HG03103 (cell line): Measurements from ENCODE around the gene TSPAN19.
"Not testable (repeated sequence)": the region's sequence is repeated elsewhere in the genome, so short reads cannot be mapped to it uniquely, and the experiment has no call there.

ENCODE experiments used
- ATAC-seq: cut with Tn5 transposase; IDR thresholded peaks from one replicate; pipeline ENCODE4 v1.9.1; 2021; ENCODE audit warnings: low read depth; ENCODE audit not compliant: unreplicated experiment

The TSPAN19 gene

DNA sequence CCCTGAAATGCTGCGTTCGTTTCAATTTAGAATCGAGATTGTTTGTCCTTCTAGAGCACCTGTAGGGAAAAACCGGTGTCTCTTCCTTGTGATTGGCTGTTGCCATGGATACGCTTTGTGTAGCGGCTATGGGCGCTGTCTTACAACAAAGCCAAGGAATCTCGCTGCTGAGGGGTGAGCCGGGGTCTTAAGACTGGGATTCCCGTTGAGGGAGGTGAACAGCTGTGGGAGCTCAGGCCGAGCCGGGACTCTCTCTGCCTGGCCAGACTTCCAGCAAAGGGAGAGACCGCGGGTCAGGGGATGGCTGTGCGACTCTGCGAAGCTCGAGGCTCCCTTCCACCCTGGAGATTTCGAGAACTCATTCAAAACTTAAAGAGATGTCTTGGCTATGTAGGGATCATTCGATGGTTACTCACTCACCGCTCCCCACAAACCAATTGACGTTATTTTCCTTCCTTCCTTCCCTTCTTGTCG is at the start of gene TSPAN19, which contains the start of gene LRRIQ1:
Gene TSPAN19, minus strand, starts transcription at position 44 of the 474 bp plus-strand sequence. CDS start 6,331 bp downstream, outside the sequence.
Gene LRRIQ1, plus strand, starts transcription at position 118 of the 474 bp plus-strand sequence. CDS start 1,826 bp downstream, outside the sequence.
- ATAC-seq: peak; percentile 99

GRCh38 chr12:85085066-85085465 is 49.0 kb upstream of the TSPAN19 start:
- no peak for ATAC-seq

DNA sequence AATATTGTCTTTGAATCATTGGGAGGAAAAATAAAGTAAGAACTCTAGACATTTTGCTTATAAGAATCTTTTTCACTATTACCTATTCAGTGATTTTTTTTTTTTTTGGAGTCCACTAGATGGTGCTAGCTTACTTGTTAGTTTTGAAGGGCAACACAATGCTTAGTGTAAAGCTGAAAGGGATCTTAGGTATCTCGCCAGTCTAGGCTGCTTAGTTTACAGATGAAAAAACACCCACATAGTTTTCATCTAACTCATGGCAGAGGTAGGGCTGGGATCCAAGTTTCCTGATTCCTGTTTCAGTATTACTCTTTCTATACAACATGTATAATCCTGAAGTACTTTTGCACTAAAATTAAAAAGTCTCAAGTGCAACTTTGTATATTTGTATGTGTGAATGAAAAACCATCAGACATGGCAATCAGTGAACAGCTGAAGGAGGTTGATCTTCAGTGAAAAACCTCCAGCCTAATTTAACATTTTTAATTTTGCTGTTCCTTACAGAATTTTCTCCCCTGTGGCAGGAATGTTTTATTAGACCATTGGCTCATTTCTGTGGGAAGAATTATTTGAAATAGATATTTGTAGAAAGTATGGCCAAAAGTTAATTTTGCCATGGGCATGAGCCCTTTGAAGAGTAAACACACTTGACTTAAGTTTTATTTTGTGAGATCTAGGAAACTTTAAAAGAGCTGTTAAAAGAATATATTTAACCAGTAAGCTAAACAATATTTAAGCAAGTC is 40.8 kb upstream of the TSPAN19 start:
- ATAC-seq: peak; percentile 73

DNA sequence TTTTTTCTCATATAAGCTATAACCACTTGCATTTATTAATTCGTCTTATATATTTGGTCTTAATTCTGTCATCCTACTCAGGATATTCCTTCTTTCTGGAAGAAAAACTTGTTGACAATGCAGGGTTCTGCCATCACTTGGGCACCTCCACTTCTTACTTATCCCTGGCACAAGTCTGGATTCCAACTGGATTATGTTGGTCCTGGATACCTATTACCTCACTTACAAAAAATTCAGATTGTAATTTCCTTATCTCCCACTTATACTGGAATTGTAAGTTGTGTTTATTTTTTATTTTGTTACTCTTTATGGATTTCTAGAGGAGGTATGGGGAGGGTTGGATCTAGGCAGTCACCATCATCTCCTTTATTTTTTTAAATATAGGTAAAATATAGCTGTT is 36.7 kb upstream of the TSPAN19 start:
- ATAC-seq: no peak

- no peak for ATAC-seq
Observed at GRCh38 chr12:85065837-85066482, 29.9 kb upstream of the TSPAN19 start.

DNA sequence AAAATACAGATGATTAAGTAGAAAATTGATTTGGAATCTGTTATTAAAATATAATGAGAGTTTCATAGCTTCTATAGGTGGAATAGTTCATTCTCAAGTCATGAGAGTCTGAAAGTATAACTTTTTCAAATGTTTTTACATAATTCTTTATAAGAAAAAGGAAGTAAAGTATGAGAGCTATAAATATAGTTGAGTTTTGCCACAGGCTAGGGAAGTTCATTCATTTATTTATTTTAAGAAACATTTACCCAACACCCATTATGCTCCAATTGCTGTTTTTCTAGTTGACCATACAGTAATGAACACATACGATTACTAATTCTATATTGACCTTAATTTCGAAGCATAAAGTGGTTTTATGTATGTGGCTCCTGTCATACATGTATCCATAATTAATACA is 24.8 kb upstream of the TSPAN19 start:
- no peak for ATAC-seq

DNA sequence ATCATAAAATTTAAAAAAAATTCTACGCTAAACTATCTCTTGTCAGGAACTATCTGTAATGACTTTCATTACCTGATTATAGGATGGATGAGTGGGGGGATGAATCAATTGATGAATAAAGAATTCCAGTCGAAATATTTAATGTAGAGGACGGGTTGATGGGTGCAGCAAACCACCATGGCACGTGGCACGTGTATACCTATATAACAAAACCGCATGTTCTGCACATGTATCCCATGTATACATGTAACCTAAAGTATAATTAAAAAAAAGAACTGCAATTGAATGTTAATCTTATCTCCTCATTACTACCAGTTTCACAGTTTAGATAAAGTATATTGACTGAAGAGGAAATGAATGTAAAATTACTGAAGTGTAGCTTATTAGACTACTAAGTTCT is 23.5 kb upstream of the TSPAN19 start:
- no peak for ATAC-seq

DNA sequence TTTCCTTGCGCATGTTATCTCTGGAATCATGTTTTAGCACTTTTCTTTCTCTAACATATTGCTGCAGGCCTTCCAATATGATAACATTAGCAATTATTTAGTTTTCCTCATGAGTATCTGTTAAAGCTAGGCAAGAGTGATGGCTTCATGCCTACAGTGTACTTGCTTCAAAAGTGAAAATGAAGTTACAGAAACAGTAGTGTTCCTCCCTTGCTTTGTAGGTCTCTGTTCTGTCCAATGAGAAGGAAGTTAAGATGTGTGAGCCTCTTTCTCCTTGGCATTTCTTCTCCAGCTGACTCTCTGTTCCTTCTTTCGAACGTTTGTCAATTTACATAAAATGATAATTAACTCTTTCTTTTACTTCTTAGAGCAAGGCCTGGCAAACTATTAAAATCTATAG is 22.3 kb upstream of the TSPAN19 start:
- no peak for ATAC-seq

GRCh38 chr12:85057370-85057963 is 21.4 kb upstream of the TSPAN19 start:
- peak; percentile 70 for ATAC-seq

DNA sequence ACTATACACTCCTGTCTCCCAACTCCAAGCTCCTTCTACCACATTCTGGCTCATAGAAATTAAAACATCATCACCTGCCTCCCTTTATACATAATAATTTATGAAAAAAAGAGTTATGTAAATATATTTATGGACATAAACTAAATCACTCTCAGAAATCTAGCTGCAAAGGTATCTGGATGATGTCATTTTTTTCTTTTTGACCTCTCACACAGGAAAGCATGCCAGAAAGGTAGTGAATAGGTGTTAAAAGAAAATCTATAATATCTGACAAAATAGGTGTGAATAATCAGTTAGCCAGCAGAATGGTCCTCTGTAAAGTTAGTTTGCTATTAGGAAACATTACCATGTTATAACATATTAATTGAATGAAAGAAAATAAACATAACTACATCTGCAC is 7.8 kb upstream of the TSPAN19 start:
- no peak for ATAC-seq

DNA sequence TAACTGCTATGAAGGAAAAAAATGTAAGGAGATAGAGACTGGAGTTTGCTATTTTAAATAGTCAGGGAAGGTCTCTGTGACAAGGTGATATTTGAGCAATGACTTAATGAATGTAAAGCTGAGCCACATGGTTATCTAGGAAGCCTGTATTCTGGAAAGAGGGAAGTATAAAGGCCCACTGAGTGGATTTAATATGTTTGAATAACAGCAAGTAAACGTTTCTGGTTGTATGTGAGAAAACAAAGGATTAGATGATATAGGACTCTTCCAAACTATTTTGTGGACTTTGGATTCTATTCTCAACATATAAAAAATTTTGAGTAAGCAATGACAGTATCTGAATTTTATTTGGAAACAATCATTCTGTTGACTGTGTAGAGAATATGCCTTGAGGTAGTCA is 5.3 kb upstream of the TSPAN19 start:
- ATAC-seq: no peak

DNA sequence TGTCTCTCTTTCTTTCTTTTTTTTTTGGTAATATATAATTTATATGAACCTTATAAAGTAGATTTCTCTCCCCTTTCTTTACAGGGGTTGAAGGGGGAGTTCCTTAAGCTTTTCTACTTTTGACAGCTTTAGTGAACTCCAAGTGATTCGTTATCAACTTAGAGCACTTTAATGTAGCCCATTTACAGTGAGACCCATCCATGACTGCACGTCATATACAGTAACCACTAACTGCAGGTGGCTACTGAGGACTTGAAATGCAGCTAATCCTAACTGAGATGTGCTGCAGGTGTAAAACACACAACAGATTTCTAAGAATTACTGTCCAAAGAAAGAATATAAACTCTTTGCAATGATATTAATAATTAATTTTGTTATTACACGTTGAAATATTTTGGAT is 656 bp upstream of the TSPAN19 start:
- ATAC-seq: no peak

GRCh38 chr12:85029456-85029855 is 6.6 kb downstream of the TSPAN19 start:
- no peak for ATAC-seq

DNA sequence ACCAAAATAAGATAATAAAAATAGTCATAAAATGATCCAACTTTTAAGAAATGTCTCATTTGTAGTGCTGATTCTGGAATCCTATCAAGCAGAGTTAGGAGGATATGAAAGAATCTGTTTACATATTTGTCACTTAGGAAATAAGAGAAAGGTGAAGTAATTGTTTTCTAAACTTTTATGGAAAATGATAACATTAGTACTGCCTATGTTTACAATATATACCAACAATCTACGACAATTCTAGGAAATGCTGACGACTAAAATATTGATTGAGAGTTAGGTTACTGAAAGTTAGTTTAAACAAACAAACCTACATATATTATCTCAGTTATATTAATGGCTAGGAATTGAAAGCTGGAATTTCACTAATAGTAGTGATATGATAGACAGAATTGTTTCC is 18.0 kb downstream of the TSPAN19 start:
- ATAC-seq: no peak

GRCh38 chr12:85017618-85018017 is 18.5 kb downstream of the TSPAN19 start:
- ATAC-seq: no peak

DNA sequence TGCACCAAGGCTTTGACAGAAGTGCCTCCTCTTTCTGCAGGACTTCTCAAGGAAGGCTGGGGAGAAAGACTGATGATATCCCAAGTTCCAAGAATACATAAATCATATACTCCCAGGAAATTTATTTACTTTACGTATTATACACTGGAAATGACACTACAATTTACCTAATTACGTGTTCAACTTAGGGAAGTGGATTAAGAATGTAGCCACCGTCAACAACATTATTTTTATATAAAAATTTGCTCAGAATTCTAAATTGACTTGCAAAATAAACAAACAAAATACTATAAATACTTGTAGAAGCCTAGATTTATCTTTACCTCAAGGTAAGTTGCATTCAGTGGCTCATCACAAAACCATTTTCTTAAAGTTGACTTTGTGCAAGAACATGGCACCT is 18.9 kb downstream of the TSPAN19 start:
- no peak for ATAC-seq

- no peak for ATAC-seq
Observed at GRCh38 chr12:85016413-85016812, 19.7 kb downstream of the TSPAN19 start.

GRCh38 chr12:85007836-85008235 is 28.2 kb downstream of the TSPAN19 start:
- ATAC-seq: no peak

GRCh38 chr12:85006206-85006605 is 29.9 kb downstream of the TSPAN19 start:
- ATAC-seq: no peak

DNA sequence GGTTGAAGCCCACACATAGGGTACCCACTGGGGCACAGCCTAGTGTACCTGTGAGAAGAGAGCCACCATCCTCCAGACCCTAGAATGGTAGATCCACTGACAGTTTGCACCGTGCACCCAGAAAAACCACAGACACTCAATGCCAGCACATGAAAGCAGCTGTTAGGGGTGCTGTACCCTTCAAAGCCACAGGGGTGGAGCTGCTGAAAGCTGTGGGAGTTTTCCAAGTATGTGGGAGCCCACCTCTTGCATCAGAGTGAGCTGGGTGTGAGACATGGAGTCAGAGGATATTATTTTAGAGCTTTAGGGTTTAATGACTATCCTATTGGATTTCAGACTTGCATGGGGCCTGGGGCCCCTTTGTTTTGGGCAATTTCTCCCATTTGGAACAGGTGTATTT is 30.5 kb downstream of the TSPAN19 start:
- ATAC-seq: no peak

GRCh38 chr12:85005047-85005446 is 31.0 kb downstream of the TSPAN19 start:
- not testable (repeated sequence) for ATAC-seq

GRCh38 chr12:85004204-85004603 is 31.9 kb downstream of the TSPAN19 start:
- ATAC-seq: no peak
